ENCODE measurements around the gene UNC79.

DNA sequence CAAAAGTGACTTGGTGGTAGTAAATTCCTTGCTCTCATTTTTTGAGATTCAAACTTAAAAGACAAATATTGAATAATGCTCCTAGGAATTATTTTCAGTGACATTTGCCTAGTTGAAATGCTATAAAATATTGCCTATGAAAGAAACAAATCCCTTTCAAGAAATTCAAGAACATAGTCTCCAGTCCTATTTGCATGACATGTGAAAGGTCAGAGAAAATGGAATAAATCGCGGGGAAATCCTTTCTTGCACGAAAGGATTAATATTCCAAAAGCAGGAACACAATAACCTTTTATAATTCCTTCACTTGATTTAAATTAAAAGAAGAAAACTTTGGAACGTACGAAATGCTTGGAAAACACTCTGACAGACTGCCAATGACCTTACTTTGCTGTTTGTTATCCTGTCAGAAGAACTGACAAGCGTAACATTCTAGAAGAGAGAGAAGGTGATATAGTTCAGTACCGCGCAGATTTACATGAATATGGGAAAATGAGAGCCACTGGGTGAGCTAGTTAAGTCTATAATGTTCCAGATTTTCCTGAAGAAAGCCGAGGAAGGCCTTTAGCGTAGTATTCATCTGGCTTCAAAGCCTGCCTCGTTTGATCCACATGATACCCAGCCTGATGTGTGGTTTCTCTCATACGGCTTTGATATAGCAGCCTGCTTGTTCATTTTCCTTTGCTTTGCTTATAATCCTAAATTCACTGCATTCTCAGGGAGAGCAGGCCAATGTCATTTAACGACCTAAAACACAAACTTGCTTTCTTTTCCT, 254.6 kb downstream of the UNC79 start:
- TF ChIP-seq, protein P1, sequence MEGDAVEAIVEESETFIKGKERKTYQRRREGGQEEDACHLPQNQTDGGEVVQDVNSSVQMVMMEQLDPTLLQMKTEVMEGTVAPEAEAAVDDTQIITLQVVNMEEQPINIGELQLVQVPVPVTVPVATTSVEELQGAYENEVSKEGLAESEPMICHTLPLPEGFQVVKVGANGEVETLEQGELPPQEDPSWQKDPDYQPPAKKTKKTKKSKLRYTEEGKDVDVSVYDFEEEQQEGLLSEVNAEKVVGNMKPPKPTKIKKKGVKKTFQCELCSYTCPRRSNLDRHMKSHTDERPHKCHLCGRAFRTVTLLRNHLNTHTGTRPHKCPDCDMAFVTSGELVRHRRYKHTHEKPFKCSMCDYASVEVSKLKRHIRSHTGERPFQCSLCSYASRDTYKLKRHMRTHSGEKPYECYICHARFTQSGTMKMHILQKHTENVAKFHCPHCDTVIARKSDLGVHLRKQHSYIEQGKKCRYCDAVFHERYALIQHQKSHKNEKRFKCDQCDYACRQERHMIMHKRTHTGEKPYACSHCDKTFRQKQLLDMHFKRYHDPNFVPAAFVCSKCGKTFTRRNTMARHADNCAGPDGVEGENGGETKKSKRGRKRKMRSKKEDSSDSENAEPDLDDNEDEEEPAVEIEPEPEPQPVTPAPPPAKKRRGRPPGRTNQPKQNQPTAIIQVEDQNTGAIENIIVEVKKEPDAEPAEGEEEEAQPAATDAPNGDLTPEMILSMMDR (IDR thresholded peaks at IDR 0.05), result no peak
- TF ChIP-seq EZH2phosphoT487 (IDR thresholded peaks at IDR 0.05) (no peak), EZH2 (IDR thresholded peaks at IDR 0.05) (no peak)
